Germinal center (tissue), 1 donor: ENCODE data around the gene ADAMTS2.

Experiments used
- DNase-seq: peaks from one replicate; pipeline ENCODE4 v3.0.0; 2012; ENCODE audit warnings: mixed read lengths, low spot score

Gene ADAMTS2

GRCh38 chr5:179124853-179125788, 220.1 kb downstream of the ADAMTS2 start:
- DNase-seq: no peak

GRCh38 chr5:179124273-179124852, 220.9 kb downstream of the ADAMTS2 start:
- no peak for DNase-seq

- no peak for DNase-seq
Measured at GRCh38 chr5:179123491-179124272, 221.6 kb downstream of the ADAMTS2 start.

- no peak for DNase-seq
Measured at GRCh38 chr5:179123109-179123426, 222.2 kb downstream of the ADAMTS2 start.

GRCh38 chr5:179122411-179123108, 222.7 kb downstream of the ADAMTS2 start:
- DNase-seq: no peak

- DNase-seq: no peak
Measured at GRCh38 chr5:179121667-179122111, 223.6 kb downstream of the ADAMTS2 start.

GRCh38 chr5:179120951-179121666, 224.2 kb downstream of the ADAMTS2 start:
- no peak for DNase-seq

GRCh38 chr5:179120421-179120861, 224.8 kb downstream of the ADAMTS2 start:
- DNase-seq: no peak

- DNase-seq: no peak
Measured at GRCh38 chr5:179119415-179120170, 225.7 kb downstream of the ADAMTS2 start.

- DNase-seq: no peak
Measured at GRCh38 chr5:179118756-179119414, 226.4 kb downstream of the ADAMTS2 start.

GRCh38 chr5:179118338-179118737, 226.9 kb downstream of the ADAMTS2 start:
- DNase-seq: no peak

GRCh38 chr5:179115845-179116524, 229.3 kb downstream of the ADAMTS2 start:
- no peak for DNase-seq

- no peak for DNase-seq
Measured at GRCh38 chr5:179115307-179115706, 230.0 kb downstream of the ADAMTS2 start.

- DNase-seq: no peak
Measured at GRCh38 chr5:179114756-179115155, 230.5 kb downstream of the ADAMTS2 start.

GRCh38 chr5:179113945-179114641, 231.2 kb downstream of the ADAMTS2 start:
- no peak for DNase-seq

- no peak for DNase-seq
Measured at GRCh38 chr5:179113143-179113530, 232.1 kb downstream of the ADAMTS2 start.

- no peak for DNase-seq
Measured at GRCh38 chr5:179112469-179113142, 232.7 kb downstream of the ADAMTS2 start.
